HL-60/S4 treated with phorbol 12-myristate 13-acetate at 8.2 ng/mL for 4 days and 3 days (cell line): ENCODE measurements around the gene NUDT8.
"Not testable (repeated sequence)": the region's sequence is repeated elsewhere in the genome, so short reads cannot be mapped to it uniquely, and the experiment has no call there.

Experiments used
- in situ Hi-C: fragments of 300-500 bp; cut with MboI; formaldehyde crosslinking; loops from 2 replicates; pipeline ENCODE4 v1.15.0; 2022; ENCODE audit warnings: low sequenced_read_pairs

Gene NUDT8

GRCh38 chr11:67644042-67644441 lies 14.3 kb upstream of the NUDT8 start:
- in situ Hi-C loops, result no loop called here

DNA sequence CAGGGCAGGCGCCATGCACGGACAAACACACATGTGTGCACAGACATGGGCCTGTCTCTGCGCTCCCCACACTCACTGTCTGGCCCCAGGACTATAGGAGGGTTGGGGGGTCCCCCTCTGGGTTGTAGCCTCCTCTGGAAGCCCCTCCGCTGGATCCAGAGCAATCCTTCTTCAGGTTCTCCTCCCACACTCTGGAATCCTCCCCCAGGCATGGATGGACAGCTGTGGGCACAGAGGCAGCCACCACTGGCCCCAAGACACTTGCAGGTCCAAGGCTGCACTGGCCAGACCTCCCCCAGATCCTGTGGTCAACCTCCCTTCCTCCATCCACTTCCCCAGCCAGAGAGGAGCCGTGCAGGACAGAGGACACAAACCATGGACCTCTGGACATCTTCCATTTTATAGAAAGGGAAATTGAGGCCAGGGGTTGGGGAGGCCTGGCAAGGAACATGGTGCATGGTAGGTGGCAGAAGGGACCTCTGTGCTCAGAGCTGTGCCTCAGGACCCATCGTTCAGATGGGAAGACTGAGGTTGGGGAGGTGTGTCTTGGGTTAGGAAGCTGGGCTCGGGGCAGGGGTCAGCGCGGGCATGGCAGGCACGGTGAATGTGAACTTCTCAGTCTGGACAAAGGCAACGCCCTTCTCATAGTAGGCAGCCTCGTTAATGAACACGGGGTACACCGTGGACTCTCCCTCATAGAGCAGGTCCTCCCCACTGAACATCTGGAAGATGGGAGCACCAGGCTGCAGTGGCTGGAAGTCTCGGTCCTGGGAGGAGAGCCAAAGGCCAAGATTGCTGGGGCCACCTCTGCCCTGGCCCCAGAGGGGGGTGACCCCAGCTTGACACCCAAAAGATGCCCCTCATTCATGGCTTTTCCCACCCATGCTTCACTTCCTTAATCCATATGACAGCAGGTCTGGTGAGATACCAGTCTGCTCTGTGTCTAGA lies 12.7 kb upstream of the NUDT8 start:
- in situ Hi-C loops, result no loop called here

DNA sequence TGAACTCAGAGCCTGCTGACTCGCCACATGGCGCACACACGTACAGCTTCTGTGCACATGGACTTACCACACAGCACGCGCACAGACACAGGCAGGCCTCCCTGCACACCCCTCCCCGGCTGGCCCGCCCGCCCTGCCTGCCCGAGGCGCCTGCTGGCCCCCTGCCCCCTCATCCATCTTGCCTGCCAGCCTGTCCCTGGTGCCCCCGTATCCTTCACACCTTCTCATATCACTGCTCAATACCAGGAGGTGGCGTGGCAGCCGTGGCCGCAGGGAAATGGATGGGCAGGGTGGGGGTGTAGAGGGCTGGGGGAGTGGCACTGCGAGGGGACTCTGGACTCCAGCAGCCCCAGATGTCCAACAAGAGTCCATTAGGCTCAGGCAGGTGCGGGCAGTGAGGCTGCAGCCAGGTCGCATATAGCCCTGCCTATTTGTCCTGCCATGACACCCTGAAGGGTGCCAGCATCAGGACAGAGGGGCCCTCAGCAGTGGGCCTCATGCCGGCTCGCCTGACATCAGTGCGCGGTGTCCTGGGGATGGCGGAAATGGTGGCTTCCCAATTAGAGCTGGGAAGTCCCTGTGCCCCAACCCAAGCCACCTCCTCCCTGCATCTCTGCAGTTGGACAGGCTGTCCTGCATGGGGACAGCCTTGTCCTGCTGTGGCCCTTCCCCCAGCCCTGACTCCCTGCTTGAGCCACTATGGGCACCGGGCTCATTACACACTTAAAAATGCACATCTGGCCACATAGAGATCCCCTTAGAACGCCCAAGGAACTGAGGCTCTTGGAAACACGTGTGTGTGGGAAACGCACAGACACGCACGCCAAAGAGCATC lies 11.8 kb upstream of the NUDT8 start:
- in situ Hi-C loops, result no loop called here

DNA sequence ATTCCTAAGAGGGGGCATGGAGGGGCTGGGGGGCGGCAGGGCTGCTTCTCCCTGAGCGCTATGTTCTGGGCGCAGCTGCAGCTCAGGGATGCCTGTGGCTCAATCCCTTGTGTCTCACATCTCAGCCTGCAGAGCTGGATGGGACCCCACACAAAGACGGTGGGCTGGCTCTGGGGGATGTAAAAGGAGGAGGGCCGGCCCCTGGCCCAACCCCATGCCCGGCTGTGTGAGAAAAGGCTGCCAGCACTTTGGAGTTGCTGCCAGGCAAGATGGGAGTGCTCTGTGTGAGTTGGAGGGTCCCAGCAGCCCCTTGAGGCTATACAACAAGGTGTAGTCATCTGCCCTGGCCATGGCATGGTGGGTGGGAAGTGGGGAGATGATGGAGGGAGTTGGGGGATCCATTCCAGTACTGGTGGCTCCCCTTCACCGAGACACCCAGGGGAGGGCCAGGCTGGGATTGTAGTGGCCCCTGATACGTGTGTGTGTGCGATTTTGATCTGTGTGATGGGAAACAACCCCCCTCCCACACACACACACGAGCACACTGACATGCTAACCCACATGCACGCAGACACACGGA lies 11.1 kb upstream of the NUDT8 start:
- in situ Hi-C loops, result no loop called here

- in situ Hi-C loops, result no loop called here
These were observed 10.5 kb upstream of the NUDT8 start for GRCh38 chr11:67640021-67640757.

- in situ Hi-C loops, result no loop called here
These were observed 9.7 kb upstream of the NUDT8 start, which contains the start of gene TBX10 for GRCh38 chr11:67639438-67639859. TBX10 (minus strand) TSS chr11:67639763; CDS start chr11:67639472, 291 bp downstream.

DNA sequence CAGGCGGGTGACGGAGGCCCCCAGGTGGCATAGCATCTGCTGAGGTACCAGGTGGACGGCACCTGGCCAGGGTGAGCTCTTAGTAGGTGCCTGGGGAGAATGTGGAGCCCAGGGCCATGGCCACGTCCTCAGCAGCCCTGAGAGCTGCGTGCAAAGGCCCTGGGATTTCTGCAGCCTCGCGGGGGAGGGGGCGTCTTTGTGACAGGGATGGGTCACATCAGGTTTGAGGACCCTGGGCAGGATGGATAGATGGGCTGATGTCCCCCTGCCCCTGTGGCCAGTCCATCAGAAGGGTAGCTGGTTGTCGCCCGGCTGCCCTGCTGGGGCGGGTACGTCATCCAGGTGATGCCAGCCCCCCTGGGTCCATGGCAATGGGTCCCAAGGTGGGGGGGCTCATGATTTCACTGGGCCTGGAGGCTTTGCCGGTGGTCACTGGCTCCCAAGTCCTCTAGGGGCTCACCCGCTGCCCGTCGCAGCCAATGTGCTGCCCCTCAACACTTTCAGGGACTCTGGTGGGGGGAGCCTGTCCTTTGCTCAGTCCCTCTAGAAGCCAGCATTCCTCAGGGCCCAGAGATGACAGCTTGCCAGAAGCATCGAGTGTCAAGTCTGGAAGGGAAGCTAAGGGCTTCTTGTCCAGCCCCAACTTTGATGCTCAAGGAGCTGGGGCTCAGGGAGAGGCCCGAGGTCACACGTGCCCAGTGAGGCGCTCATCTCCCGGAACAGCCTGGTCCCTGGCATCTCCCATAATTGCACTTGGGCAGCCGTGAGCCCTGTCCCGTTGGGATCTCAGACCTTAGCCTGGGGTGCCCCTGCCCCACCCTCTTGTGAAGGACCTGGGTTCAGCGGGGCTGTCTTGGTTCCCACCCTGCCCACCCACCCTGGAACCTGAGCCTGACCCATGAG lies 9.0 kb upstream of the NUDT8 start:
- in situ Hi-C loops, result no loop called here

GRCh38 chr11:67637441-67637840 lies 7.7 kb upstream of the NUDT8 start:
- in situ Hi-C loops, result not testable (repeated sequence)

DNA sequence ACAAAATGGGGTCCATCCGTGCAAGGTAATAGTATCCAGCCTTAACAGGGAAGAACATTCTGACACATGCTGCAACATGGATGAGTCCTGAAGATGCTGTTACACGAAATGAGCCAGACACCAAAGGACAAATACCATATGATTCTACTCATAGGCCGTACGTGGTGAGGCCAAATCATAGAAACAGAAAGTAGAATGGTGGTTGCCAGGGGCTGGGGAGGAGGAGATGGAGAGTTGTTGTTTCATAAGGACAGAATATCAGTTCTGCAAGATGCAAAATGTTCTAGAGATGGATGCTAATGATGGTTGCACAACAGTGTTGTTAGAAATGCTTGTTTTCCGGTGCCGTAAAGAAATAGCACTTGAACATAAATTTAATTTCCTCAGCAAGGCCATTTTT lies 7.2 kb upstream of the NUDT8 start:
- in situ Hi-C loops, result no loop called here

GRCh38 chr11:67635231-67635521 lies 5.4 kb upstream of the NUDT8 start:
- in situ Hi-C loops, result no loop called here

GRCh38 chr11:67634366-67635230 lies 4.9 kb upstream of the NUDT8 start:
- in situ Hi-C loops, result no loop called here

DNA sequence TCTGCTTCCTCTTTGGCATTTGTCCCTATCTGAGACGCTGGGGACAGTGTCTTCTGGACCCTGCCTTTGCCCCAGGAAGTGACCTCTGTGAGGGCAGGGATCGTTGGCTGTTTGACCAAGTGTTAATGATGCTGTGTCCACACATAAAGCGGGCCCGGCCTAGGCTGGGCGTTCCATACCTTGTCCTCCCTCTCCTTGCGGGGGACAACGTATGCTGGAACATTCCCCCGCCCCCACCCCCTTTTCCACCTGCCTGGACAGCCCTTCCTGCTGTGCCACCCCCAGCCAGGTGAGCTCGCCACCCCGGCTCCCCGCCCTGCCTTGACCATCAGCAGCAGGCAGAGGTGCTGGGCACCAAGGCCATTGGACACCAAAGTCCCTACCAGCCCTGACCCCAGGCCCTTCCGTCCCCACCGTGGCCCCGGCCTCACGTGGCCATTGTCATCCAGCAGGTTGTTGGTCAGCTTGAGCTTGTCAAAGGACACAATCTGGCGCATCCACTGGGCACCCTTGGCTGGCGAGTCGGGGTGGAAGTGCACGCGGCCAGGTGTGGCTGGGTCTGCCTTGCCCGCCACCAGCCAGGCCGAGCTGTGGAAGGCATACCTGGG lies 4.1 kb upstream of the NUDT8 start:
- in situ Hi-C loops, result no loop called here

DNA sequence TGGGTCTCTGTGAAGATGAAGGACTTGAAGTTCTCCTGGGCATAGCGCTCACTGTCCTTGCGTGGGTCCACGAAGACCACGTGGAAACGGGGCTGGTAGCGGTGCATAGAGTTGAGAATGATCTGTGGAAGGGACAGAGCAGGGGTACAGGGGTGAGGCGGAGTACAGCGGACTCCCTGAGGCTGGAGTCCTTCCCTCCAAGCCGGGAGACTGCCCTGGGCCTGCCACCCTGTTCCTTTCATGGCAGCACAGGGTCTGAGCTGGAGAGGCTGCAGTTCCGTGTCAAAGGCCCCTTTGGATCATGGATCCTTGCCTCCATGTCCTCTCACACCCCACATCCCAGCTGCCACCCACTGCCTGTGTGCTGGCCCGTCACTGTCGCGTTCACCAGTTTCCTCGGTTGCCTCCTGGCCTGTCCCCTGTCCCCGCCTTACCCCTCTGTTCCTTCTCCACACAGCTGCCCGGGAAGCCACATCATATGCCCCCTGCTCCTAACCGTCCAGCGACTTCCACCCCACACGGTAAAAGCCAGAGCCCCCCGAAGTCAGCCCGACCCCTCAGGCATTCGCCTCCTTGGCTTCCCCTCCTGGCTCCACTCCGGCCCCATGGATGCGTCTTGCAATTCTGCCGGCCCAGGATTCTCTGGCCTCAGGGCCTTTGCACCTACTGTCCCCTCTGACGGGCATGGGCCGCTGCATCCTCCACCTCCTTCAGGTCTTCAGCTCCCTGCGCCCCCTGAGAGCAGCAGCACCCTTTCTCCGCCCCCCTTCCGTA lies 3.4 kb upstream of the NUDT8 start:
- in situ Hi-C loops, result no loop called here

- in situ Hi-C loops, result no loop called here
These were observed 2.6 kb upstream of the NUDT8 start for GRCh38 chr11:67632175-67632981.

DNA sequence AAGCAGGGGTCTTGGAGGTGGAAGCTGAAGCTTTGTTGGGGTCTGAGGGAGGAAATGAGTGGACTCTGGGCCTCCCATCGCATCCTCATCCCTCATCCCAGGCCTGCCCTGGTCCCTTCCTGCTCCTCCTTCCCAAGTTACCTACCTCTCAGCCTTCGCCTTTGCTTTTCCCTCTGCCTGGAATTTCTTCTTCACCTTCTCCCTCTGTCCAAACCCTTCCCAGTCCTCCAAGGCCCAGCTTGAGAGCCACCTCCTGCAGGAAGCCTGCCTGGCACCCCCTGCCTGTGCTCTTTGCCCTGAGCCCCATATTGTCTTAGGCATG lies 2.1 kb upstream of the NUDT8 start:
- in situ Hi-C loops, result no loop called here

DNA sequence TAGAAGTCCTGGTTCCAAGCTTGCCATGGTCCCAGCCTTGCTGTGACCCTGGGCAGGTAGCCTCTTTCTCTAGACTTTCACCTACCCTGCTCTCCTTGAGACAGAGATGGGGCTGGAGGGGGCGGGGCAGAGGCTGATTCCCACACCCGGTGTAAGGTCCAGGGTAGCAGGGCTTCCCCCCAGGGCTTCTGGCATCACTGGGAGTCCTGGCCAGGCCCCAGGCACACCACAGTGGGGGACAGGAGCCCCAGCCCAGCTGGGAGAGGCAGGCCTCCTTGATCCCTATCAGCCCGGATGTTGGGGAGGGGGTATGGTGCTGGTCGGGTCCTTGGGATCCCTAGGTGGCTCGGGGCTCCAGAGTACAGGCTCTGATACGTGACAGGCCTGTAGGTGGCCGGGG lies 1.7 kb upstream of the NUDT8 start:
- in situ Hi-C loops, result no loop called here

- in situ Hi-C loops, result no loop called here
These were observed 1.2 kb upstream of the NUDT8 start for GRCh38 chr11:67630943-67631331.
